ENCODE data around the gene SLC9A8. TPM values are rescaled to one million over a fixed set of nuclear protein-coding genes. Genes with fewer than 3 reads are reported as not detected.
"Not testable (repeated sequence)": the region's sequence is repeated elsewhere in the genome, so short reads cannot be mapped to it uniquely, and the experiment has no call there.

The SLC9A8 gene
- total and polyA plus RNA-seq, 2 donors (not counting 1 experiment from before 2014, with no cell fraction given): 17.8 to 29.7 TPM

- TF ChIP-seq EZH2 (IDR thresholded peaks at IDR 0.05; ENCODE audit: borderline replicate concordance, insufficient read depth, low read depth, low read length, poor library complexity, severe bottlenecking): no peak
- TF ChIP-seq, protein P1, sequence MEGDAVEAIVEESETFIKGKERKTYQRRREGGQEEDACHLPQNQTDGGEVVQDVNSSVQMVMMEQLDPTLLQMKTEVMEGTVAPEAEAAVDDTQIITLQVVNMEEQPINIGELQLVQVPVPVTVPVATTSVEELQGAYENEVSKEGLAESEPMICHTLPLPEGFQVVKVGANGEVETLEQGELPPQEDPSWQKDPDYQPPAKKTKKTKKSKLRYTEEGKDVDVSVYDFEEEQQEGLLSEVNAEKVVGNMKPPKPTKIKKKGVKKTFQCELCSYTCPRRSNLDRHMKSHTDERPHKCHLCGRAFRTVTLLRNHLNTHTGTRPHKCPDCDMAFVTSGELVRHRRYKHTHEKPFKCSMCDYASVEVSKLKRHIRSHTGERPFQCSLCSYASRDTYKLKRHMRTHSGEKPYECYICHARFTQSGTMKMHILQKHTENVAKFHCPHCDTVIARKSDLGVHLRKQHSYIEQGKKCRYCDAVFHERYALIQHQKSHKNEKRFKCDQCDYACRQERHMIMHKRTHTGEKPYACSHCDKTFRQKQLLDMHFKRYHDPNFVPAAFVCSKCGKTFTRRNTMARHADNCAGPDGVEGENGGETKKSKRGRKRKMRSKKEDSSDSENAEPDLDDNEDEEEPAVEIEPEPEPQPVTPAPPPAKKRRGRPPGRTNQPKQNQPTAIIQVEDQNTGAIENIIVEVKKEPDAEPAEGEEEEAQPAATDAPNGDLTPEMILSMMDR (IDR thresholded peaks at IDR 0.05): no peak
- H3K4me3 ChIP-seq (ENCODE audit: control extremely low read depth in 1 of 5, extremely low read depth in 1 of 5, insufficient read depth in 1 of 5, low read depth in 2 of 5, low read length in 4 of 5): no peak overlapping the region
- DNase-seq: no peak
- peaks cover 9 to 10% of the 10 kb centered on the region in 2 donors for H3K4me1 ChIP-seq (ENCODE audit: control insufficient read depth in 2 of 2, insufficient read depth in 2 of 2, low read length in 2 of 2)
- H3K9me3 Mint-ChIP-seq (ENCODE audit: insufficient read depth): no peaks in the 10 kb centered on the region
- no peak overlapping the region for H2AFZ ChIP-seq (ENCODE audit: insufficient read depth, low read depth, low read length, poor library complexity, severe bottlenecking)
- CTCF ChIA-PET: interaction anchor here (0.7 to 0.8 kb wide), 2 partner anchors 159 to 212 kb away, joined by 3 read pairs; no protein-coding TSS in a partner anchor
- H3K4me1 Mint-ChIP-seq: no peaks in the 10 kb centered on the region
- H3K36me3 ChIP-seq (replicated peaks in 1 of 2; ENCODE audit: control extremely low read depth in 1 of 2, control insufficient read depth in 1 of 2, extremely low read depth in 1 of 2, insufficient read depth in 2 of 2, low read length in 1 of 2): no peaks in the 10 kb centered on the region
- no peaks in the 10 kb centered on the region for H3K79me2 ChIP-seq (ENCODE audit: control insufficient read depth, insufficient read depth, low read length)
- no CpG with 5 or more reads among the region's 1 CpG for WGBS (ENCODE audit: insufficient coverage)
- H3K27ac ChIP-seq (ENCODE audit: low read length in 2 of 2): no peak overlapping the region
- no peak for ATAC-seq (ENCODE audit: low read depth)
- H3K4me2 ChIP-seq (replicated peaks; ENCODE audit: low read depth, low read length, poor library complexity, severe bottlenecking): no peak overlapping the region
- intact Hi-C loops (cut with micrococcal nuclease): no loop called here
- no peaks in the 10 kb centered on the region for H3K9me3 ChIP-seq (ENCODE audit: control extremely low read depth in 1 of 3, control insufficient read depth in 2 of 3, insufficient read depth in 1 of 3, low read length in 2 of 3)
- H3K9ac ChIP-seq (ENCODE audit: low read length): no peak overlapping the region
- H3K27ac Mint-ChIP-seq: no peak overlapping the region
- H4K20me1 ChIP-seq (ENCODE audit: control insufficient read depth, insufficient read depth, low read length, poor library complexity, severe bottlenecking): no peaks in the 10 kb centered on the region
- no peak overlapping the region for H3K4me3 Mint-ChIP-seq
- POLR2A ChIA-PET: no interaction called here
- peaks cover 0 to 11% (median 6%) of the 10 kb centered on the region in 4 experiments for H3K27me3 ChIP-seq (replicated peaks in 1 of 4; ENCODE audit: control extremely low read depth in 1 of 4, control insufficient read depth in 3 of 4, insufficient read depth in 4 of 4, low read length in 3 of 4)
- peaks cover 14% of the 10 kb centered on the region for H3K27me3 Mint-ChIP-seq
These were observed 42.0 kb upstream of the SLC9A8 start for GRCh38 chr20:49770634-49771033.

GRCh38 chr20:49774213-49774612 is 38.4 kb upstream of the SLC9A8 start:
- DNase-seq; H3K27ac Mint-ChIP-seq; ATAC-seq (ENCODE audit: low read depth); H3K79me2 ChIP-seq (ENCODE audit: control insufficient read depth, insufficient read depth, low read length); H2AFZ ChIP-seq (ENCODE audit: insufficient read depth, low read depth, low read length, poor library complexity, severe bottlenecking); H3K4me1 Mint-ChIP-seq; H3K36me3 ChIP-seq (replicated peaks in 1 of 2; ENCODE audit: control extremely low read depth in 1 of 2, control insufficient read depth in 1 of 2, extremely low read depth in 1 of 2, insufficient read depth in 2 of 2, low read length in 1 of 2); H3K9me3 ChIP-seq (ENCODE audit: control extremely low read depth in 1 of 3, control insufficient read depth in 2 of 3, insufficient read depth in 1 of 3, low read length in 2 of 3); H3K27me3 Mint-ChIP-seq; H3K4me1 ChIP-seq (ENCODE audit: control insufficient read depth in 2 of 2, insufficient read depth in 2 of 2, low read length in 2 of 2); H3K9ac ChIP-seq (ENCODE audit: low read length); H3K4me2 ChIP-seq (replicated peaks; ENCODE audit: low read depth, low read length, poor library complexity, severe bottlenecking); H3K27me3 ChIP-seq (replicated peaks in 1 of 4; ENCODE audit: control extremely low read depth in 1 of 4, control insufficient read depth in 3 of 4, insufficient read depth in 4 of 4, low read length in 3 of 4); H3K27ac ChIP-seq (ENCODE audit: low read length in 2 of 2); POLR2A ChIA-PET; H4K20me1 ChIP-seq (ENCODE audit: control insufficient read depth, insufficient read depth, low read length, poor library complexity, severe bottlenecking); H3K4me3 Mint-ChIP-seq; H3K4me3 ChIP-seq (ENCODE audit: control extremely low read depth in 1 of 5, extremely low read depth in 1 of 5, insufficient read depth in 1 of 5, low read depth in 2 of 5, low read length in 4 of 5); H3K9me3 Mint-ChIP-seq (ENCODE audit: insufficient read depth); intact Hi-C loops (cut with micrococcal nuclease): not testable (repeated sequence)
- CTCF ChIA-PET: interaction anchor here (0.7 kb wide), 1 partner anchor 68 kb away, joined by 3 read pairs; no protein-coding TSS in a partner anchor
- 96% methylated on average over 7 of the region's 8 CpGs for WGBS (ENCODE audit: insufficient coverage)

All from B cell (primary cell).